Neural cell (in vitro differentiated cells): Measurements from ENCODE around the gene KDELR1. TPM values are rescaled to one million over a fixed set of nuclear protein-coding genes. Genes with fewer than 3 reads are reported as not detected.

Experiments used
- H2AFZ ChIP-seq: fragments of 200-600, 300-800 bp; sonication (generic), shearing (Covaris generic); 2 replicates; pipeline ENCODE4 v1.6.0; 2014; ENCODE audit warnings: low read depth, mild to moderate bottlenecking, antibody characterized with exemption, low read length, moderate library complexity
- H3F3A ChIP-seq: fragments of 200-600 bp; shearing (Covaris generic); 2 replicates; pipeline ENCODE4 v1.6.1; 2016; ENCODE audit warnings: mild to moderate bottlenecking, moderate library complexity, mixed read lengths, antibody characterized with exemption, low read length; ENCODE audit not compliant: insufficient read depth, poor library complexity, severe bottlenecking
- H3K27ac ChIP-seq: fragments of 200-600, 300-800 bp; sonication (generic), shearing (Covaris generic); 2 replicates; pipeline ENCODE4 v1.5.1; 2014; ENCODE audit warnings: mild to moderate bottlenecking, low read length, moderate library complexity
- H3K27me3 ChIP-seq: fragments of 300-800, 200-600 bp; sonication (generic), shearing (Covaris generic); 2 replicates; pipeline ENCODE4 v1.6.0; 2014; ENCODE audit warnings: mild to moderate bottlenecking, low read depth, low read length, moderate library complexity; ENCODE audit not compliant: insufficient read depth
- H3K36me3 ChIP-seq: fragments of 300-800, 200-600 bp; sonication (generic), shearing (Covaris generic); 2 replicates; pipeline ENCODE4 v1.5.1; 2014; ENCODE audit warnings: mild to moderate bottlenecking, antibody characterized with exemption, low read length, moderate library complexity; ENCODE audit not compliant: insufficient read depth
- H3K4me2 ChIP-seq: fragments of 300-800, 200-600 bp; sonication (generic), shearing (Covaris generic); 2 replicates; pipeline ENCODE4 v1.6.0; 2014; ENCODE audit warnings: mild to moderate bottlenecking, low read length
- H3K4me3 ChIP-seq: fragments of 300-800, 200-600 bp; sonication (generic), shearing (Covaris generic); 2 replicates; pipeline ENCODE4 v1.5.1; 2014; ENCODE audit warnings: mild to moderate bottlenecking, low read length, moderate library complexity
- H3K79me2 ChIP-seq: fragments of 200-600 bp; shearing (Covaris generic); replicated peaks from 2 replicates; pipeline ENCODE4 v1.6.0; 2014; ENCODE audit warnings: mild to moderate bottlenecking, low read length, moderate library complexity; ENCODE audit not compliant: insufficient read depth
- H3K9ac ChIP-seq: fragments of 300-800, 200-600 bp; sonication (generic), shearing (Covaris generic); 2 replicates; pipeline ENCODE4 v1.6.1; 2016; ENCODE audit warnings: mild to moderate bottlenecking, low read length, mixed read lengths
- H3K9me2 ChIP-seq: fragments of 200-600 bp; shearing (Covaris generic); 2 replicates; pipeline ENCODE4 v1.6.1; 2016; ENCODE audit warnings: mild to moderate bottlenecking, low read length, mixed read lengths; ENCODE audit not compliant: insufficient read depth
- H3K9me3 ChIP-seq: fragments of 200-600, 300-800 bp; sonication (generic), shearing (Covaris generic); 2 replicates; pipeline ENCODE4 v1.6.1; 2016; ENCODE audit warnings: mild to moderate bottlenecking, mixed run types, low read length, moderate library complexity, mixed read lengths
- H4K20me1 ChIP-seq: fragments of 200-600 bp; shearing (Covaris generic); 2 replicates; pipeline ENCODE4 v1.6.1; 2016; ENCODE audit warnings: mild to moderate bottlenecking, mixed run types; ENCODE audit not compliant: insufficient read depth
- CTCF ChIP-seq: fragments of 450-650 bp; IDR thresholded peaks from 2 replicates; pipeline ENCODE4 v1.5.1; 2014; ENCODE audit warnings: antibody characterized with exemption, mild to moderate bottlenecking, moderate library complexity; ENCODE audit not compliant: poor library complexity, severe bottlenecking
- EP300 ChIP-seq: fragments of 450-650 bp; conservative IDR thresholded peaks from 2 replicates; pipeline ENCODE4 v1.6.1; 2014; ENCODE audit warnings: antibody characterized with exemption, mild to moderate bottlenecking, moderate library complexity; ENCODE audit not compliant: poor library complexity, severe bottlenecking
- EZH2 ChIP-seq: fragments of 200-600, 300-800 bp; shearing (Covaris generic), sonication (generic); IDR thresholded peaks from 2 replicates; pipeline ENCODE4 v1.6.1; 2014; ENCODE audit warnings: antibody characterized with exemption, low read length, borderline replicate concordance, mild to moderate bottlenecking; ENCODE audit not compliant: insufficient read depth, poor library complexity, severe bottlenecking
- MXI1 ChIP-seq: fragments of 450-650 bp; conservative IDR thresholded peaks from 2 replicates; pipeline ENCODE4 v1.6.1; 2014; ENCODE audit warnings: antibody characterized with exemption, mild to moderate bottlenecking; ENCODE audit not compliant: poor library complexity, severe bottlenecking
- POLR2AphosphoS5 ChIP-seq: IDR thresholded peaks from 2 replicates; pipeline ENCODE4 v1.6.1; 2012
- RAD21 ChIP-seq: fragments of 450-650 bp; conservative IDR thresholded peaks from 2 replicates; pipeline ENCODE4 v1.6.1; 2014; ENCODE audit warnings: antibody characterized with exemption, mild to moderate bottlenecking, moderate library complexity
- REST ChIP-seq: IDR thresholded peaks from 2 replicates; pipeline ENCODE4 v1.6.1; 2012; ENCODE audit warnings: borderline replicate concordance
- SMC3 ChIP-seq: fragments of 450-650 bp; conservative IDR thresholded peaks from 2 replicates; pipeline ENCODE4 v1.6.1; 2014; ENCODE audit warnings: antibody characterized with exemption, mild to moderate bottlenecking, moderate library complexity; ENCODE audit not compliant: poor library complexity
- TAF1 ChIP-seq: IDR thresholded peaks from 2 replicates; pipeline ENCODE4 v1.6.1; 2012; ENCODE audit warnings: low read depth
- polyA plus RNA-seq: library from polyadenylated mRNA; depleted of rRNA; stranded (reverse); fragments of >200 nt; gene quantifications from 2 replicates; pipeline ENCODE4 v1.2.3, GENCODE V29; 2014

KDELR1 gene
- polyA plus RNA-seq, 1 donor from 2014 or later, result 46.9 TPM

GRCh38 chr19:48351341-48351752 lies 40.0 kb downstream of the KDELR1 start:
- Histone ChIP-seq H3K27me3 (no peaks in the 10 kb centered on the region), H3K9me3 (no peaks in the 10 kb centered on the region), H3K27ac (no peak overlapping the region), H3K9ac (no peak overlapping the region), H3K9me2 (no peaks in the 10 kb centered on the region), H3K79me2 (no peaks in the 10 kb centered on the region), H3K4me3 (no peak overlapping the region), H3K4me2 (no peak overlapping the region), H2AFZ (no peak overlapping the region), H3K36me3 (no peaks in the 10 kb centered on the region), H3F3A (no peaks in the 10 kb centered on the region), H4K20me1 (no peaks in the 10 kb centered on the region)
- no peak for TF ChIP-seq TAF1
- no peak for TF ChIP-seq EP300
- TF ChIP-seq REST, result no peak
- peak; percentile 29 for TF ChIP-seq CTCF
- TF ChIP-seq EZH2, result no peak
- TF ChIP-seq SMC3, result no peak

- no peaks in the 10 kb centered on the region for H4K20me1 ChIP-seq
- H3K36me3 ChIP-seq, result no peaks in the 10 kb centered on the region
- H3K79me2 ChIP-seq, result no peaks in the 10 kb centered on the region
- no peaks in the 10 kb centered on the region for H3K27me3 ChIP-seq
- no peak overlapping the region for H3K4me3 ChIP-seq
- TF ChIP-seq CTCF (no peak), RAD21 (no peak), MXI1 (no peak), POLR2AphosphoS5 (no peak), SMC3 (no peak), EZH2 (no peak), REST (no peak), TAF1 (no peak), EP300 (no peak)
- no peak overlapping the region for H3K4me2 ChIP-seq
- H3K9ac ChIP-seq, result no peak overlapping the region
- H3K9me2 ChIP-seq, result no peaks in the 10 kb centered on the region
- no peak overlapping the region for H3K27ac ChIP-seq
- no peaks in the 10 kb centered on the region for H3K9me3 ChIP-seq
- no peaks in the 10 kb centered on the region for H3F3A ChIP-seq
- H2AFZ ChIP-seq, result no peak overlapping the region
Observed at GRCh38 chr19:48350856-48351255, 40.5 kb downstream of the KDELR1 start.
